ENCODE results near the gene GPRC5C. TPM values are rescaled to one million over a fixed set of nuclear protein-coding genes. Genes with fewer than 3 reads are reported as not detected.

Gene GPRC5C
- total and polyA plus RNA-seq, 2 of the 13 experiments (the other 11 are each of a cell fraction or from before 2014, with no cell fraction given): 85.6 to 300 TPM

DNA sequence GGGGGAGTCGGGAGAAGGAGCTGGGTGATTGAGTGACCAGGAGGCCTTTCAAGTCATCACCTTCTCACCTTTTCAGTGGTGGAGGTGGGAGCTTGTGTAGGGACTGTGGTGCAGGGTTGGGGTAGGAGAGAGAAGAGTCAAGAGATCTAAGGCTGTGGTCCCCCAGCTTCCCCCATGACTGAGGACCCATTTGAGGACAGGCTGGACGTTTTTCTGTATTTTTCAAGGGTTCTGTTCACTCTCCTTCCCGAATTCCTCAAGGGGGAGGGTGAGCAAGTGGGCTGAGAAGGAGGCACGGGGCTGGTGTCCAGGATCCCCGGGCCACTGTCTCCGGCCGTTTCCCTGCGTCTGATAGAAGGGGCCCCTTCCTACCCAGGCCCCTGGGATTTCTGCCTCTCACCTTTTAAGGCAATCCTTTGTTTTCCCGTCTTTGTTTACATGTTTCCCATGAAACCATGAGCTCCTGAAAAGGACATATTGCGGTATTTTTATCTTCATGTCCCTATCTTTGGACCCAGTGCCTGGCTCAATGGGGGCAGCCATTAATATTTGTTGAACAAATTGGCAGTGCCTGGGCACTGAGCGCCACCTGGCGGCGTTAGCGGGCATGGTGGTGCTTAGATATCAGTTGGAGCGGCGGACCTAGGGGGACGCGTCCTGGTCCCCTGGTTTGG lies 25.4 kb downstream of the GPRC5C start (continued):
- TF ChIP-seq NCOA5 (CRISPR knock-in tag; IDR thresholded peaks at IDR 0.05) (no peak), MBD4 (IDR thresholded peaks at IDR 0.05; ENCODE audit: borderline replicate concordance, low read length) (no peak), ZNF644 (CRISPR knock-in tag; IDR thresholded peaks at IDR 0.05; ENCODE audit: low read depth) (no peak), RELA (CRISPR knock-in tag; IDR thresholded peaks at IDR 0.05) (no peak), RORA (CRISPR knock-in tag; IDR thresholded peaks at IDR 0.05) (no peak), HBP1 (CRISPR knock-in tag; IDR thresholded peaks at IDR 0.05; ENCODE audit: low read depth) (no peak), NFE2L2 (IDR thresholded peaks at IDR 0.05; ENCODE audit: low read length) (no peak), ZNF746 (CRISPR knock-in tag; IDR thresholded peaks at IDR 0.05) (no peak), ZNF83 (CRISPR knock-in tag; IDR thresholded peaks at IDR 0.05; ENCODE audit: borderline replicate concordance) (no peak), ZBTB43 (CRISPR knock-in tag; conservative IDR thresholded peaks at IDR 0.05) (no peak), ZNF431 (CRISPR knock-in tag; IDR thresholded peaks at IDR 0.05; ENCODE audit: borderline replicate concordance, low read depth) (no peak), ATF1 (CRISPR knock-in tag; IDR thresholded peaks at IDR 0.05) (no peak), HOXA7 (CRISPR knock-in tag; IDR thresholded peaks at IDR 0.05) (no peak), KDM4B (CRISPR knock-in tag; IDR thresholded peaks at IDR 0.05) (0 out of 2 replicates have a peak, but pooled peaks have one; percentile 28), ZNF839 (CRISPR knock-in tag; IDR thresholded peaks at IDR 0.05; ENCODE audit: borderline replicate concordance) (no peak), ZNF205 (CRISPR knock-in tag; IDR thresholded peaks at IDR 0.05) (no peak), ZBTB26 (CRISPR knock-in tag; IDR thresholded peaks at IDR 0.05; ENCODE audit: borderline replicate concordance) (no peak; the same call in 1 of the 2 replicates), SP2 (CRISPR knock-in tag; IDR thresholded peaks at IDR 0.05) (no peak)
- TF ChIP-seq, protein P1, sequence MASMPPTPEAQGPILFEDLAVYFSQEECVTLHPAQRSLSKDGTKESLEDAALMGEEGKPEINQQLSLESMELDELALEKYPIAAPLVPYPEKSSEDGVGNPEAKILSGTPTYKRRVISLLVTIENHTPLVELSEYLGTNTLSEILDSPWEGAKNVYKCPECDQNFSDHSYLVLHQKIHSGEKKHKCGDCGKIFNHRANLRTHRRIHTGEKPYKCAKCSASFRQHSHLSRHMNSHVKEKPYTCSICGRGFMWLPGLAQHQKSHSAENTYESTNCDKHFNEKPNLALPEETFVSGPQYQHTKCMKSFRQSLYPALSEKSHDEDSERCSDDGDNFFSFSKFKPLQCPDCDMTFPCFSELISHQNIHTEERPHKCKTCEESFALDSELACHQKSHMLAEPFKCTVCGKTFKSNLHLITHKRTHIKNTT (CRISPR knock-in tag; IDR thresholded peaks at IDR 0.05): no peak
- TF ChIP-seq, protein P2, sequence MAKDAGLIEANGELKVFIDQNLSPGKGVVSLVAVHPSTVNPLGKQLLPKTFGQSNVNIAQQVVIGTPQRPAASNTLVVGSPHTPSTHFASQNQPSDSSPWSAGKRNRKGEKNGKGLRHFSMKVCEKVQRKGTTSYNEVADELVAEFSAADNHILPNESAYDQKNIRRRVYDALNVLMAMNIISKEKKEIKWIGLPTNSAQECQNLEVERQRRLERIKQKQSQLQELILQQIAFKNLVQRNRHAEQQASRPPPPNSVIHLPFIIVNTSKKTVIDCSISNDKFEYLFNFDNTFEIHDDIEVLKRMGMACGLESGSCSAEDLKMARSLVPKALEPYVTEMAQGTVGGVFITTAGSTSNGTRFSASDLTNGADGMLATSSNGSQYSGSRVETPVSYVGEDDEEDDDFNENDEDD (CRISPR knock-in tag; IDR thresholded peaks at IDR 0.05; ENCODE audit: borderline replicate concordance): no peak

Data from HepG2 (cell line).